HG02870 (cell line): ENCODE data around the gene ING5.
A peak's percentile ranks its signal among the peaks of the same experiment; 100 is the strongest.
"Not testable (repeated sequence)": the region's sequence is repeated elsewhere in the genome, so short reads cannot be mapped to it uniquely, and the experiment has no call there.

Experiments
- ATAC-seq: cut with Tn5 transposase; IDR thresholded peaks from one replicate; pipeline ENCODE4 v1.9.1; 2021; ENCODE audit warnings: mild to moderate bottlenecking, moderate library complexity; ENCODE audit not compliant: unreplicated experiment

The ING5 gene

GRCh38 chr2:241703032-241703604 is 1.3 kb downstream of the ING5 start:
- ATAC-seq: no peak

- no peak for ATAC-seq
Measured at GRCh38 chr2:241706537-241706936, 4.7 kb downstream of the ING5 start.

GRCh38 chr2:241708879-241709278 is 7.0 kb downstream of the ING5 start:
- no peak for ATAC-seq

GRCh38 chr2:241719093-241719492 is 17.3 kb downstream of the ING5 start:
- ATAC-seq: no peak

GRCh38 chr2:241720099-241720498 is 18.3 kb downstream of the ING5 start:
- no peak for ATAC-seq

GRCh38 chr2:241720560-241720959 is 18.7 kb downstream of the ING5 start:
- ATAC-seq: no peak

- ATAC-seq: no peak
Measured at GRCh38 chr2:241721852-241722251, 20.0 kb downstream of the ING5 start.

GRCh38 chr2:241722896-241723454 is 21.1 kb downstream of the ING5 start:
- ATAC-seq: no peak

GRCh38 chr2:241724259-241724974 is 22.6 kb downstream of the ING5 start:
- no peak for ATAC-seq

GRCh38 chr2:241724975-241725870 is 23.4 kb downstream of the ING5 start:
- no peak for ATAC-seq

- ATAC-seq: no peak
Measured at GRCh38 chr2:241726459-241726858, 24.6 kb downstream of the ING5 start.

GRCh38 chr2:241728000-241728399 is 26.2 kb downstream of the ING5 start:
- no peak for ATAC-seq

GRCh38 chr2:241728627-241729026 is 26.8 kb downstream of the ING5 start:
- no peak for ATAC-seq

GRCh38 chr2:241729868-241730267 is 28.0 kb downstream of the ING5 start:
- no peak for ATAC-seq

GRCh38 chr2:241730671-241731293 is 28.9 kb downstream of the ING5 start:
- no peak for ATAC-seq

GRCh38 chr2:241732513-241733186 is 30.8 kb downstream of the ING5 start:
- ATAC-seq: not testable (repeated sequence)

- ATAC-seq: no peak
Measured at GRCh38 chr2:241733391-241734207, 31.8 kb downstream of the ING5 start.

GRCh38 chr2:241734208-241734466 is 32.3 kb downstream of the ING5 start:
- peak; percentile 10 for ATAC-seq

- peak; percentile 72 for ATAC-seq
Measured at GRCh38 chr2:241734467-241735208, 32.8 kb downstream of the ING5 start, which contains the start of gene D2HGDH. D2HGDH (plus strand) TSS chr2:241734630; CDS start chr2:241735225, 595 bp downstream.
